ENCODE results near the gene PALS1. TPM values are rescaled to one million over a fixed set of nuclear protein-coding genes. Genes with fewer than 3 reads are reported as not detected.

Gene PALS1
- 36.5 to 43.0 TPM (median 39.7 TPM) in 3 replicates for total RNA-seq

- TF ChIP-seq CTCF (IDR thresholded peaks at IDR 0.05; ENCODE audit: unreplicated experiment), result no peak
- DNase-seq (ENCODE audit: low spot score in 2 of 2, unreplicated experiment in 2 of 2), result no peak
- peak within 1 kb of the TSS; percentile 89 for H3K4me3 Mint-ChIP-seq
- peak within 1 kb of the TSS; percentile 99 for H3K27ac Mint-ChIP-seq
- H3K9me3 Mint-ChIP-seq, result no peaks in the 10 kb centered on the region
- no peaks in the 10 kb centered on the region for H3K36me3 Mint-ChIP-seq
- peaks cover 21% of the 10 kb centered on the region for H3K4me1 Mint-ChIP-seq
- no peaks in the 10 kb centered on the region for H3K27me3 Mint-ChIP-seq (ENCODE audit: low read depth)
Measured at GRCh38 chr14:67241411-67242167, at the start of gene PALS1. Gene PALS1 (plus strand): TSS chr14:67241435. CDS start chr14:67279171, 37,736 bp downstream.

- Mint-ChIP-seq H3K4me1 (peaks cover 3% of the 10 kb centered on the region), H3K27me3 (ENCODE audit: low read depth) (no peaks in the 10 kb centered on the region), H3K9me3 (no peaks in the 10 kb centered on the region), H3K4me3 (no peak overlapping the region), H3K27ac (no peak overlapping the region), H3K36me3 (no peaks in the 10 kb centered on the region)
- TF ChIP-seq CTCF (IDR thresholded peaks at IDR 0.05; ENCODE audit: unreplicated experiment), result no peak
- DNase-seq (ENCODE audit: low spot score in 2 of 2, unreplicated experiment in 2 of 2), result no peak
Measured at GRCh38 chr14:67191768-67192290, 49.4 kb upstream of the PALS1 start.

GRCh38 chr14:67192366-67192765, 48.9 kb upstream of the PALS1 start:
- Mint-ChIP-seq H3K9me3 (no peaks in the 10 kb centered on the region), H3K27me3 (ENCODE audit: low read depth) (no peaks in the 10 kb centered on the region), H3K27ac (no peak overlapping the region), H3K36me3 (no peaks in the 10 kb centered on the region), H3K4me1 (peaks cover 3% of the 10 kb centered on the region), H3K4me3 (no peak overlapping the region)
- TF ChIP-seq CTCF (IDR thresholded peaks at IDR 0.05; ENCODE audit: unreplicated experiment), result no peak
- DNase-seq (ENCODE audit: low spot score in 2 of 2, unreplicated experiment in 2 of 2), result no peak

GRCh38 chr14:67195279-67195678, 46.0 kb upstream of the PALS1 start:
- TF ChIP-seq CTCF (IDR thresholded peaks at IDR 0.05; ENCODE audit: unreplicated experiment), result no peak
- no peaks in the 10 kb centered on the region for H3K36me3 Mint-ChIP-seq
- H3K4me1 Mint-ChIP-seq, result no peaks in the 10 kb centered on the region
- H3K9me3 Mint-ChIP-seq, result no peaks in the 10 kb centered on the region
- H3K27ac Mint-ChIP-seq, result no peak overlapping the region
- no peak overlapping the region for H3K4me3 Mint-ChIP-seq
- no peak for DNase-seq (ENCODE audit: low spot score in 2 of 2, unreplicated experiment in 2 of 2)
- H3K27me3 Mint-ChIP-seq (ENCODE audit: low read depth), result no peaks in the 10 kb centered on the region

- Mint-ChIP-seq H3K9me3 (no peaks in the 10 kb centered on the region), H3K27ac (no peak overlapping the region), H3K4me3 (no peak overlapping the region), H3K4me1 (no peaks in the 10 kb centered on the region), H3K27me3 (ENCODE audit: low read depth) (no peaks in the 10 kb centered on the region), H3K36me3 (no peaks in the 10 kb centered on the region)
- no peak for DNase-seq (ENCODE audit: low spot score in 2 of 2, unreplicated experiment in 2 of 2)
- TF ChIP-seq CTCF (IDR thresholded peaks at IDR 0.05; ENCODE audit: unreplicated experiment), result no peak
Measured at GRCh38 chr14:67199016-67199415, 42.2 kb upstream of the PALS1 start.
